LNCaP clone FGC (cell line): ENCODE results near the gene EEPD1.
A peak's percentile ranks its signal among the peaks of the same experiment; 100 is the strongest.

ENCODE experiments used
- DNase-seq: peaks from one replicate; pipeline ENCODE4 v3.0.0-alpha.2; 2011; ENCODE audit warnings: low read depth
- H3K4me3 ChIP-seq: 2 replicates; pipeline ENCODE4 v1.5.1; 2011; ENCODE audit warnings: mild to moderate bottlenecking, low read depth, low read length, control low read depth
- CTCF ChIP-seq: IDR thresholded peaks from 2 replicates; pipeline ENCODE4 v1.5.1; 2012; ENCODE audit warnings: mild to moderate bottlenecking; ENCODE audit not compliant: control insufficient read depth, insufficient read depth; ENCODE audit errors: extremely low read depth

Gene EEPD1

GRCh38 chr7:36157527-36158320 lies 4.7 kb downstream of the EEPD1 start:
- no peak for DNase-seq
- no peak overlapping the region for H3K4me3 ChIP-seq
- no peak for TF ChIP-seq CTCF

DNA sequence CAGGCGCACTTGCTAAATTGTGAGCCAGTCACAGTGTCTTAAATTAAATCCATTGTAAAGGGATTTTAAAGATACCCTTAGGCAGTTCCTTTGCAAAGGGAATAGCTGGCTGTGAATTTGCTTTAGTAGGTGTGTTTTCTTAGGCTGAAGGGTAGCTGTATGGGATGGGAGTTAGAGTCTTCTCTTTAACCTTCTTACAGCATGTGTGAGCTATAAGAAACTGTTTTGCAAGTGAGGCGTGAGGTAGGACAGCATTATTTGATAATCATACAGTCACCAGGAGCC lies 5.2 kb downstream of the EEPD1 start:
- no peak overlapping the region for H3K4me3 ChIP-seq
- TF ChIP-seq CTCF = no peak

DNA sequence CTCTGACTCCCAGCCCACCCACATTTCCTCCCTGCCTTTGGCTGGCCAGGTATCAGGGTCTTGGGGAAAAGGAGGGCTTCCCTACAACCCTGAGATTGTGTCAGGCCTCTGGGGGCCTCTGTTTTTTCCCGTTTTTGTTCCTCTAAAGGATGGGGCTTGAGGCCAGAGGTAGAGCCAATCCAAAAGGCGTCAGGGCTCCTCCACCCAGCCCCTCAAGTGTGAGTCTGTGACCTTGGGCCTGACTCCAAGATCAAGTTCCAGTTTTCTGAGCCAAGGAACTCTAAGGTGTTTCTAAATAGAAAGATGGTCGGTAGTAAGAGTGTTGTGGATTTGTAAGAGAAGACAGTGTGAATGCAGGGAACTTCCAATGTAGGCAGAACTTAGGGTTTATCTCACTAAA lies 6.6 kb downstream of the EEPD1 start:
- no peak for DNase-seq
- TF ChIP-seq CTCF = no peak
- no peak overlapping the region for H3K4me3 ChIP-seq

More for the DNA sequence above, 5.2 kb downstream of the EEPD1 start:
- DNase-seq = no peak

DNA sequence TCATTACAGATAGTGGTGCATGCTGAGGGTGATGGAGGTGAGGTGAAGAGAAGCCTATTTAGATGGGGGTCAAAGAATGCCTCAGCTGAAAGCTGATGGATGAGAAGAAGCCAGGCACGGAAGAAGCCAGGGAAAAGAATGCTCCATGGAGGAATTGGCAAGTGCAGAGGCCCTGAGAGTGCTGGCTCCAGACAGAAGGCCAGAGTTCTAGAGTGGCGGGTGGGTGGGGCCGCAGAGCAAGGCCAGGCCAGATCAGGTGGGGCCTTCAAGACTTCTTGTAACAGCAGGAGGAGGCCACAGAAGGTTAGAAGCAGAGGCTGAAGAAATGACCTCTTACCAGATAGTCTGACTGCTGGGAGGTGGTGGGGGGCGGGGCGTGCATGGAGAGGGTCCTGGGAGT lies 7.3 kb downstream of the EEPD1 start:
- no peak overlapping the region for H3K4me3 ChIP-seq
- no peak for DNase-seq
- TF ChIP-seq CTCF = no peak

GRCh38 chr7:36161996-36162395 lies 8.9 kb downstream of the EEPD1 start:
- no peak overlapping the region for H3K4me3 ChIP-seq
- DNase-seq = peak; percentile 93
- TF ChIP-seq CTCF = no peak

GRCh38 chr7:36165059-36165458 lies 12.0 kb downstream of the EEPD1 start:
- no peak for TF ChIP-seq CTCF
- H3K4me3 ChIP-seq = no peak overlapping the region
- DNase-seq = no peak

- TF ChIP-seq CTCF = no peak
- no peak overlapping the region for H3K4me3 ChIP-seq
- no peak for DNase-seq
Observed at GRCh38 chr7:36165802-36166201, 12.7 kb downstream of the EEPD1 start.
